Loucy (cell line): ENCODE results near the gene SPAST.
A peak's percentile ranks its signal among the peaks of the same experiment; 100 is the strongest.

ENCODE experiments used
- H2AFZ ChIP-seq: fragments of 200-600 bp; sonication (generic); 2 replicates; pipeline ENCODE4 v1.6.0; 2016; ENCODE audit warnings: antibody characterized with exemption, mild to moderate bottlenecking, low read length, moderate library complexity
- H3F3A ChIP-seq: fragments of 200-600 bp; 2 replicates; pipeline ENCODE4 v1.6.0; 2016; ENCODE audit warnings: antibody characterized with exemption, low read depth, mild to moderate bottlenecking
- H3K27me3 ChIP-seq: fragments of 200-600 bp; sonication (generic); 2 replicates; pipeline ENCODE4 v1.6.1; 2014; ENCODE audit warnings: low read length, mild to moderate bottlenecking; ENCODE audit not compliant: insufficient read depth, poor library complexity, severe bottlenecking
- H3K36me3 ChIP-seq: fragments of 200-600 bp; sonication (generic); 2 replicates; pipeline ENCODE4 v1.6.1; 2016; ENCODE audit warnings: low read length; ENCODE audit not compliant: insufficient read depth
- H3K4me1 ChIP-seq: fragments of 200-600 bp; sonication (generic); 2 replicates; pipeline ENCODE4 v1.5.1; 2014; ENCODE audit warnings: low read length, mild to moderate bottlenecking; ENCODE audit not compliant: insufficient read depth, poor library complexity, severe bottlenecking
- H3K4me2 ChIP-seq: fragments of 200-600 bp; sonication (generic); 2 replicates; pipeline ENCODE4 v1.6.0; 2014; ENCODE audit warnings: antibody characterized with exemption, low read length, low read depth, mild to moderate bottlenecking; ENCODE audit not compliant: poor library complexity, severe bottlenecking
- H3K4me3 ChIP-seq: fragments of 200-600 bp; sonication (generic); 2 replicates; pipeline ENCODE4 v1.5.1; 2014; ENCODE audit warnings: low read length, mild to moderate bottlenecking, mixed read lengths; ENCODE audit not compliant: poor library complexity, severe bottlenecking
- H3K79me2 ChIP-seq: fragments of 200-600 bp; sonication (generic); 2 replicates; pipeline ENCODE4 v1.6.1; 2014; ENCODE audit warnings: low read length; ENCODE audit not compliant: insufficient read depth
- H3K9ac ChIP-seq: fragments of 200-600 bp; sonication (generic); 2 replicates; pipeline ENCODE4 v1.6.0; 2014; ENCODE audit warnings: mild to moderate bottlenecking, low read depth, low read length, moderate library complexity; ENCODE audit not compliant: poor library complexity, severe bottlenecking
- H3K9me2 ChIP-seq: fragments of 200-600 bp; sonication (generic); replicated peaks from 2 replicates; pipeline ENCODE4 v1.6.1; 2016; ENCODE audit warnings: low read depth, low read length, mixed read lengths
- H3K9me3 ChIP-seq: fragments of 200-600 bp; sonication (generic); 2 replicates; pipeline ENCODE4 v1.6.1; 2014; ENCODE audit warnings: mild to moderate bottlenecking, antibody characterized with exemption, low read length, low read depth; ENCODE audit not compliant: insufficient read depth
- H4K20me1 ChIP-seq: fragments of 200-600 bp; sonication (generic); 2 replicates; pipeline ENCODE4 v1.6.0; 2014; ENCODE audit warnings: antibody characterized with exemption, low read length, mild to moderate bottlenecking; ENCODE audit not compliant: insufficient read depth, poor library complexity, severe bottlenecking
- EZH2phosphoT487 ChIP-seq: fragments of 200-600 bp; IDR thresholded peaks from 2 replicates; pipeline ENCODE4 v1.6.1; 2018; ENCODE audit warnings: antibody characterized with exemption, mild to moderate bottlenecking, moderate library complexity, borderline replicate concordance
- TF ChIP-seq, protein P1 (sequence below): fragments of 200-600 bp; sonication (generic); conservative IDR thresholded peaks from 2 replicates; pipeline ENCODE4 v1.5.1; 2014; ENCODE audit warnings: mild to moderate bottlenecking, antibody characterized with exemption, low read length

SPAST gene

DNA sequence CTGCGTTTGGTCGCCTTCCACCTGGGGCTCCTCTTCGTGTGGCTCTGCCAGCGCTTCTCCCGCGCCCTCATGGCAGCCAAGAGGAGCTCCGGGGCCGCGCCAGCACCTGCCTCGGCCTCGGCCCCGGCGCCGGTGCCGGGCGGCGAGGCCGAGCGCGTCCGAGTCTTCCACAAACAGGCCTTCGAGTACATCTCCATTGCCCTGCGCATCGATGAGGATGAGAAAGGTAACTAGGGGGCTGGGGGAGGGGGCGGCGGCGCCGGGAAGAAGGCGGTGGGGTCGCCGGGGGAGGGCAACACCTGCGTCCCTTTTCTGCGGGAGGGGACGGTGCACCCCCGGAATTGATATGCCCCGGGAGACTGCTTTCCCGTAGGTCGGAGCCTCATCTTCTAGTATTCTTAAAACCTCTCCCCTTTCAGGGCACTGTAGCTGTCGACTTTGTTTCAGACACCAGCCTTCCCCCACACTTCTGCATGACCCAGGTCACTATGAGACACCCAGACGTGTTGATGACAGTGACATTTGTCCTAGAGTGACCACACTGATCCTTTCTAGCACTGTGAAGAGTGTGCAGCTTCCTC, 755 bp downstream of the SPAST start:
- Histone ChIP-seq H3K4me1 (peaks cover 27% of the 10 kb centered on the region), H3K4me3 (peak overlapping the region; percentile 73), H3F3A (no peaks in the 10 kb centered on the region), H3K27me3 (no peaks in the 10 kb centered on the region), H3K9ac (peak overlapping the region; percentile 68), H3K4me2 (peak overlapping the region; percentile 87), H4K20me1 (peaks cover 11% of the 10 kb centered on the region), H3K9me3 (no peaks in the 10 kb centered on the region), H2AFZ (peak overlapping the region; percentile 85), H3K36me3 (no peaks in the 10 kb centered on the region), H3K9me2 (no peaks in the 10 kb centered on the region), H3K79me2 (peaks cover 36% of the 10 kb centered on the region)
- TF ChIP-seq EZH2phosphoT487 = no peak
- TF ChIP-seq, protein P1, sequence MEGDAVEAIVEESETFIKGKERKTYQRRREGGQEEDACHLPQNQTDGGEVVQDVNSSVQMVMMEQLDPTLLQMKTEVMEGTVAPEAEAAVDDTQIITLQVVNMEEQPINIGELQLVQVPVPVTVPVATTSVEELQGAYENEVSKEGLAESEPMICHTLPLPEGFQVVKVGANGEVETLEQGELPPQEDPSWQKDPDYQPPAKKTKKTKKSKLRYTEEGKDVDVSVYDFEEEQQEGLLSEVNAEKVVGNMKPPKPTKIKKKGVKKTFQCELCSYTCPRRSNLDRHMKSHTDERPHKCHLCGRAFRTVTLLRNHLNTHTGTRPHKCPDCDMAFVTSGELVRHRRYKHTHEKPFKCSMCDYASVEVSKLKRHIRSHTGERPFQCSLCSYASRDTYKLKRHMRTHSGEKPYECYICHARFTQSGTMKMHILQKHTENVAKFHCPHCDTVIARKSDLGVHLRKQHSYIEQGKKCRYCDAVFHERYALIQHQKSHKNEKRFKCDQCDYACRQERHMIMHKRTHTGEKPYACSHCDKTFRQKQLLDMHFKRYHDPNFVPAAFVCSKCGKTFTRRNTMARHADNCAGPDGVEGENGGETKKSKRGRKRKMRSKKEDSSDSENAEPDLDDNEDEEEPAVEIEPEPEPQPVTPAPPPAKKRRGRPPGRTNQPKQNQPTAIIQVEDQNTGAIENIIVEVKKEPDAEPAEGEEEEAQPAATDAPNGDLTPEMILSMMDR = no peak

- peak overlapping the region; percentile 73 for H3K4me3 ChIP-seq
- no peak for TF ChIP-seq EZH2phosphoT487
- TF ChIP-seq, protein P1 = no peak
- no peaks in the 10 kb centered on the region for H3K9me3 ChIP-seq
- no peaks in the 10 kb centered on the region for H3K36me3 ChIP-seq
- no peak overlapping the region; the same call in 1 of the 2 replicates for H2AFZ ChIP-seq
- H3F3A ChIP-seq = no peaks in the 10 kb centered on the region
- H3K79me2 ChIP-seq = peaks cover 42% of the 10 kb centered on the region
- H3K4me1 ChIP-seq = peaks cover 27% of the 10 kb centered on the region
- H3K27me3 ChIP-seq = no peaks in the 10 kb centered on the region
- peak overlapping the region; percentile 87 for H3K4me2 ChIP-seq
- H3K9ac ChIP-seq = peak overlapping the region; percentile 68
- no peaks in the 10 kb centered on the region for H3K9me2 ChIP-seq
- peaks cover 13% of the 10 kb centered on the region for H4K20me1 ChIP-seq
These were observed 1.4 kb downstream of the SPAST start for GRCh38 chr2:32064713-32065112.

GRCh38 chr2:32067549-32067948, 4.2 kb downstream of the SPAST start:
- Histone ChIP-seq H3K9me3 (no peaks in the 10 kb centered on the region), H3K9ac (no peak overlapping the region), H3K9me2 (no peaks in the 10 kb centered on the region), H3F3A (no peaks in the 10 kb centered on the region), H2AFZ (no peak overlapping the region), H3K79me2 (peaks cover 62% of the 10 kb centered on the region), H3K27me3 (no peaks in the 10 kb centered on the region), H3K4me3 (no peak overlapping the region), H4K20me1 (peaks cover 13% of the 10 kb centered on the region), H3K36me3 (no peaks in the 10 kb centered on the region), H3K4me1 (peaks cover 33% of the 10 kb centered on the region), H3K4me2 (peak overlapping the region; percentile 87)
- TF ChIP-seq EZH2phosphoT487 = no peak
- TF ChIP-seq, protein P1 = no peak
